ENCODE measurements around the gene AGAP3.

The AGAP3 gene

GRCh38 chr7:151135525-151135845 lies 49.2 kb downstream of the AGAP3 start:
- DNase-seq (ENCODE audit: low spot score) = no peak

GRCh38 chr7:151135866-151136843 lies 49.9 kb downstream of the AGAP3 start:
- no peak for DNase-seq (ENCODE audit: low spot score)

GRCh38 chr7:151137076-151137675 lies 50.9 kb downstream of the AGAP3 start:
- DNase-seq (ENCODE audit: low spot score) = peak; percentile 55

- DNase-seq (ENCODE audit: low spot score) = no peak
Measured at GRCh38 chr7:151137791-151138152, 51.5 kb downstream of the AGAP3 start.

GRCh38 chr7:151138153-151138851 lies 52.0 kb downstream of the AGAP3 start:
- DNase-seq (ENCODE audit: low spot score) = peak; percentile 82

GRCh38 chr7:151139071-151139790 lies 53.0 kb downstream of the AGAP3 start:
- DNase-seq (ENCODE audit: low spot score) = peak; percentile 62

- no peak for DNase-seq (ENCODE audit: low spot score)
Measured at GRCh38 chr7:151139791-151140190, 53.5 kb downstream of the AGAP3 start.

- DNase-seq (ENCODE audit: low spot score) = no peak
Measured at GRCh38 chr7:151140826-151141225, 54.6 kb downstream of the AGAP3 start.

- no peak for DNase-seq (ENCODE audit: low spot score)
Measured at GRCh38 chr7:151141311-151141854, 55.1 kb downstream of the AGAP3 start.

- no peak for DNase-seq (ENCODE audit: low spot score)
Measured at GRCh38 chr7:151141855-151142685, 55.8 kb downstream of the AGAP3 start.

GRCh38 chr7:151142686-151143040 lies 56.4 kb downstream of the AGAP3 start:
- no peak for DNase-seq (ENCODE audit: low spot score)

- DNase-seq (ENCODE audit: low spot score) = no peak
Measured at GRCh38 chr7:151143261-151144015, 57.2 kb downstream of the AGAP3 start.

- no peak for DNase-seq (ENCODE audit: low spot score)
Measured at GRCh38 chr7:151144387-151144786, 58.1 kb downstream of the AGAP3 start.

GRCh38 chr7:151146761-151147160 lies 60.5 kb downstream of the AGAP3 start:
- no peak for DNase-seq (ENCODE audit: low spot score)

GRCh38 chr7:151148319-151149259 lies 62.3 kb downstream of the AGAP3 start:
- DNase-seq (ENCODE audit: low spot score) = no peak

- no peak for DNase-seq (ENCODE audit: low spot score)
Measured at GRCh38 chr7:151150388-151150787, 64.1 kb downstream of the AGAP3 start.

GRCh38 chr7:151152643-151153513 lies 66.6 kb downstream of the AGAP3 start:
- DNase-seq (ENCODE audit: low spot score) = no peak

GRCh38 chr7:151157645-151158329 lies 71.5 kb downstream of the AGAP3 start:
- no peak for DNase-seq (ENCODE audit: low spot score)
